Spinal cord (tissue), 10 donors: ENCODE data around the gene CTNNA2. TPM values are rescaled to one million over a fixed set of nuclear protein-coding genes. Genes with fewer than 3 reads are reported as not detected.

ENCODE experiments used
- DNase-seq, 6 donors: peaks; one replicate each; pipeline versions ENCODE4 v3.0.0 to v3.0.0-alpha.2; 2013 to 2015; ENCODE audit warnings: low spot score in 6 of 6, low read depth in 4 of 6
- H3K27ac ChIP-seq: one replicate; pipeline ENCODE4 v1.5.1; 2013; ENCODE audit warnings: low read depth, low read length, control low read depth
- H3K27me3 ChIP-seq: one replicate; pipeline ENCODE4 v1.6.1; 2013; ENCODE audit warnings: low read length; ENCODE audit not compliant: control insufficient read depth, insufficient read depth
- H3K36me3 ChIP-seq: one replicate; pipeline ENCODE4 v1.6.1; 2013; ENCODE audit warnings: low read length; ENCODE audit not compliant: control insufficient read depth, insufficient read depth
- H3K4me1 ChIP-seq: one replicate; pipeline ENCODE4 v1.6.1; 2013; ENCODE audit warnings: low read length; ENCODE audit not compliant: control insufficient read depth, insufficient read depth
- H3K4me3 ChIP-seq: one replicate; pipeline ENCODE4 v1.5.1; 2013; ENCODE audit warnings: low read depth, low read length, control low read depth
- H3K9me3 ChIP-seq: one replicate; pipeline ENCODE4 v1.6.1; 2013; ENCODE audit warnings: low read length; ENCODE audit not compliant: control insufficient read depth, insufficient read depth
- WGBS: methylation state at CpG from one replicate; pipeline ENCODE4 v1.1.5; 2013; ENCODE audit warnings: missing lambda C conversion rate; ENCODE audit not compliant: insufficient coverage; 5-methylcytosine and 5-hydroxymethylcytosine counted together
- polyA plus RNA-seq, 2 donors: library from polyadenylated mRNA; unstranded; fragments of 120-200 nt; gene quantifications; one replicate each; pipeline ENCODE4 v1.2.1, GENCODE V29; 2013; ENCODE audit not compliant: insufficient read length in 2 of 2
- total RNA-seq, 2 donors: library from RNA; depleted of rRNA in 1 of 2; stranded (reverse); fragments of 120-200 nt in 1 of 2; fragments of >200 nt in 1 of 2; gene quantifications; one replicate each; pipeline versions ENCODE4 v1.2.3 to v1.2.4, GENCODE V29; 2013 to 2014
- donor health status: healthy.

The CTNNA2 gene
- total and polyA plus RNA-seq, 4 donors, result 42.4 to 117 (median 84.7) TPM

GRCh38 chr2:79669714-79670113 lies 156.9 kb downstream of the CTNNA2 start:
- DNase-seq, result no peak
- H3K36me3 ChIP-seq, result peaks cover 2% of the 10 kb centered on the region
- no peak overlapping the region for H3K27ac ChIP-seq
- no peaks in the 10 kb centered on the region for H3K9me3 ChIP-seq
- H3K4me1 ChIP-seq, result no peaks in the 10 kb centered on the region
- H3K27me3 ChIP-seq, result no peaks in the 10 kb centered on the region
- no peak overlapping the region for H3K4me3 ChIP-seq
- WGBS, result 92% methylated on average over 5 of the region's 5 CpGs

GRCh38 chr2:79670198-79670597 lies 157.3 kb downstream of the CTNNA2 start:
- H3K36me3 ChIP-seq, result peaks cover 2% of the 10 kb centered on the region
- DNase-seq, result no peak
- H3K4me3 ChIP-seq, result no peak overlapping the region
- H3K9me3 ChIP-seq, result no peaks in the 10 kb centered on the region
- WGBS, result 82% methylated on average over 8 of the region's 11 CpGs
- no peaks in the 10 kb centered on the region for H3K27me3 ChIP-seq
- no peaks in the 10 kb centered on the region for H3K4me1 ChIP-seq
- H3K27ac ChIP-seq, result no peak overlapping the region

GRCh38 chr2:79686884-79687283 lies 174.0 kb downstream of the CTNNA2 start:
- H3K36me3 ChIP-seq, result no peaks in the 10 kb centered on the region
- no peaks in the 10 kb centered on the region for H3K27me3 ChIP-seq
- WGBS, result no CpG with 5 or more reads among the region's 1 CpG
- no peak overlapping the region for H3K4me3 ChIP-seq
- peaks cover 2% of the 10 kb centered on the region for H3K9me3 ChIP-seq
- no peaks in the 10 kb centered on the region for H3K4me1 ChIP-seq
- no peak for DNase-seq
- H3K27ac ChIP-seq, result no peak overlapping the region

- no peak overlapping the region for H3K27ac ChIP-seq
Observed at GRCh38 chr2:79695248-79695647, 182.4 kb downstream of the CTNNA2 start.

GRCh38 chr2:79697200-79697599 lies 184.3 kb downstream of the CTNNA2 start:
- no peaks in the 10 kb centered on the region for H3K9me3 ChIP-seq
- H3K4me3 ChIP-seq, result no peak overlapping the region
- no peak overlapping the region for H3K27ac ChIP-seq
- peak in 1 of 6 donors; percentile 25 for DNase-seq
- no peaks in the 10 kb centered on the region for H3K4me1 ChIP-seq
- WGBS, result no CpG with 5 or more reads among the region's 2 CpGs
- H3K36me3 ChIP-seq, result no peaks in the 10 kb centered on the region
- no peaks in the 10 kb centered on the region for H3K27me3 ChIP-seq

More at GRCh38 chr2:79695248-79695647, 182.4 kb downstream of the CTNNA2 start:
- H3K36me3 ChIP-seq, result no peaks in the 10 kb centered on the region
- no peaks in the 10 kb centered on the region for H3K27me3 ChIP-seq
- no peak overlapping the region for H3K4me3 ChIP-seq
- peaks cover 2% of the 10 kb centered on the region for H3K9me3 ChIP-seq
- no peak for DNase-seq
- H3K4me1 ChIP-seq, result no peaks in the 10 kb centered on the region

GRCh38 chr2:79700651-79701050 lies 187.8 kb downstream of the CTNNA2 start:
- H3K4me3 ChIP-seq, result no peak overlapping the region
- peak in 1 of 6 donors; percentile 53 for DNase-seq
- no peaks in the 10 kb centered on the region for H3K9me3 ChIP-seq
- H3K4me1 ChIP-seq, result no peaks in the 10 kb centered on the region
- no CpG with 5 or more reads among the region's 3 CpGs for WGBS
- no peaks in the 10 kb centered on the region for H3K36me3 ChIP-seq
- H3K27me3 ChIP-seq, result no peaks in the 10 kb centered on the region
- no peak overlapping the region for H3K27ac ChIP-seq

- no CpG with 5 or more reads among the region's 1 CpG for WGBS
- Histone ChIP-seq H3K9me3 (no peaks in the 10 kb centered on the region), H3K4me3 (no peak overlapping the region), H3K27ac (no peak overlapping the region), H3K27me3 (no peaks in the 10 kb centered on the region), H3K4me1 (no peaks in the 10 kb centered on the region), H3K36me3 (no peaks in the 10 kb centered on the region)
- DNase-seq, result peak in 1 of 6 donors; percentile 60
Observed at GRCh38 chr2:79702905-79703304, 190.1 kb downstream of the CTNNA2 start.

GRCh38 chr2:79711098-79711497 lies 198.2 kb downstream of the CTNNA2 start:
- Histone ChIP-seq H3K27me3 (no peaks in the 10 kb centered on the region), H3K9me3 (no peaks in the 10 kb centered on the region), H3K36me3 (no peaks in the 10 kb centered on the region), H3K4me1 (no peaks in the 10 kb centered on the region), H3K27ac (no peak overlapping the region), H3K4me3 (no peak overlapping the region)
- DNase-seq, result no peak

- Histone ChIP-seq H3K4me3 (no peak overlapping the region), H3K36me3 (no peaks in the 10 kb centered on the region), H3K27me3 (no peaks in the 10 kb centered on the region), H3K4me1 (no peaks in the 10 kb centered on the region), H3K9me3 (no peaks in the 10 kb centered on the region), H3K27ac (no peak overlapping the region)
- WGBS, result 75% methylated on average over 2 of the region's 4 CpGs
- no peak for DNase-seq
Observed at GRCh38 chr2:79713131-79713785, 200.4 kb downstream of the CTNNA2 start.

- H3K27me3 ChIP-seq, result no peaks in the 10 kb centered on the region
- no peak for DNase-seq
- H3K4me1 ChIP-seq, result no peaks in the 10 kb centered on the region
- H3K27ac ChIP-seq, result no peak overlapping the region
- H3K9me3 ChIP-seq, result no peaks in the 10 kb centered on the region
- H3K4me3 ChIP-seq, result no peak overlapping the region
- H3K36me3 ChIP-seq, result no peaks in the 10 kb centered on the region
- no CpG with 5 or more reads among the region's 1 CpG for WGBS
Observed at GRCh38 chr2:79714283-79714682, 201.4 kb downstream of the CTNNA2 start.
